Natural killer cell (primary cell): ENCODE results near the gene NOL4L. TPM values are rescaled to one million over a fixed set of nuclear protein-coding genes. Genes with fewer than 3 reads are reported as not detected.

Source experiments
- ATAC-seq, 3 donors: fragments of 150-1000 bp in 2 of 3; fragments of 200-7000 bp in 1 of 3; cut with Tn5 transposase; 1 replicate in 1 of 3; 2 replicates in 2 of 3; pipeline ENCODE4 v1.10.0; 2021; ENCODE audit warnings: mild to moderate bottlenecking in 2 of 3, moderate library complexity in 2 of 3
- DNase-seq, 2 donors: peaks; one replicate each; pipeline versions ENCODE4 v3.0.0 to v3.0.0-alpha.2; 2013 to 2021; ENCODE audit warnings: mixed read lengths in 1 of 2
- H3K27ac ChIP-seq: one replicate; pipeline ENCODE4 v1.5.1; 2013; ENCODE audit warnings: mild to moderate bottlenecking, low read length
- H3K27me3 ChIP-seq: one replicate; pipeline ENCODE4 v1.6.1; 2013; ENCODE audit warnings: low read length; ENCODE audit not compliant: control insufficient read depth, insufficient read depth
- H3K36me3 ChIP-seq: one replicate; pipeline ENCODE4 v1.6.1; 2013; ENCODE audit warnings: low read length; ENCODE audit not compliant: control insufficient read depth, insufficient read depth
- H3K4me1 ChIP-seq: one replicate; pipeline ENCODE4 v1.6.1; 2013; ENCODE audit warnings: low read length; ENCODE audit not compliant: control insufficient read depth, insufficient read depth
- H3K4me3 ChIP-seq: one replicate; pipeline ENCODE4 v1.5.1; 2013; ENCODE audit warnings: low read length
- H3K9me3 ChIP-seq: one replicate; pipeline ENCODE4 v1.6.1; 2013; ENCODE audit warnings: low read length; ENCODE audit not compliant: control insufficient read depth, insufficient read depth
- H3K27ac Mint-ChIP-seq, 2 donors: one replicate each; pipeline ENCODE4 v1.8.0; 2022; ENCODE audit warnings: mild to moderate bottlenecking in 2 of 2, mixed read lengths in 2 of 2, moderate library complexity in 1 of 2
- H3K27me3 Mint-ChIP-seq, 2 donors: one replicate each; pipeline ENCODE4 v1.8.0; 2022; ENCODE audit warnings: low read depth in 2 of 2, mixed read lengths in 2 of 2
- H3K36me3 Mint-ChIP-seq: one replicate; pipeline ENCODE4 v1.8.0; 2022; ENCODE audit warnings: mixed read lengths
- H3K4me1 Mint-ChIP-seq, 2 donors: one replicate each; pipeline ENCODE4 v1.8.0; 2022; ENCODE audit warnings: mixed read lengths in 2 of 2
- H3K4me3 Mint-ChIP-seq: one replicate; pipeline ENCODE4 v1.8.0; 2022; ENCODE audit warnings: mild to moderate bottlenecking, moderate library complexity, mixed read lengths
- H3K9me3 Mint-ChIP-seq, 2 donors: one replicate each; pipeline ENCODE4 v1.8.0; 2022; ENCODE audit warnings: mixed read lengths in 2 of 2
- CTCF ChIP-seq: fragments of 200-600 bp; IDR thresholded peaks from one replicate; pipeline ENCODE4 v1.8.0; 2022; ENCODE audit warnings: antibody characterized with exemption
- WGBS: methylation state at CpG from one replicate; pipeline ENCODE4 v1.1.7; 2013; ENCODE audit warnings: missing lambda C conversion rate; ENCODE audit not compliant: insufficient coverage; 5-methylcytosine and 5-hydroxymethylcytosine counted together
- intact Hi-C: fragments of 100-400 bp; cut with micrococcal nuclease; formaldehyde crosslinking; loops from one replicate; pipeline ENCODE4 v1.14.2; 2022
- total RNA-seq, 4 donors: library from RNA; stranded (reverse); fragments of 120-200 nt in 1 of 4; gene quantifications; one replicate each; pipeline versions ENCODE4 v1.2.3 to v1.2.4, GENCODE V29; 2013 to 2022

The NOL4L gene
- total RNA-seq, 3 donors from 2014 or later (not counting 1 experiment from before 2014, with no cell fraction given): 101 to 136 (median 114) TPM

- DNase-seq (no peak), ATAC-seq (no peak)
- H3K9me3 Mint-ChIP-seq: no peaks in the 10 kb centered on the region
- peaks cover 21% of the 10 kb centered on the region for H3K36me3 Mint-ChIP-seq
- intact Hi-C loops: no loop called here
- no peak overlapping the region for H3K4me3 ChIP-seq
- H3K4me1 ChIP-seq: no peaks in the 10 kb centered on the region
- 95% methylated on average over 6 of the region's 6 CpGs for WGBS
- H3K27ac ChIP-seq: no peak overlapping the region
- H3K27ac Mint-ChIP-seq: no peak overlapping the region
- no peak for TF ChIP-seq CTCF
- no peaks in the 10 kb centered on the region for H3K9me3 ChIP-seq
- H3K4me1 Mint-ChIP-seq: peaks cover 0 to 4% of the 10 kb centered on the region in 2 donors
- H3K27me3 Mint-ChIP-seq: no peaks in the 10 kb centered on the region
- H3K4me3 Mint-ChIP-seq: no peak overlapping the region
- H3K27me3 ChIP-seq: no peaks in the 10 kb centered on the region
- H3K36me3 ChIP-seq: peaks cover 47% of the 10 kb centered on the region
These were observed 157.1 kb downstream of the NOL4L start for GRCh38 chr20:32427996-32428395.

- H3K9me3 Mint-ChIP-seq: no peaks in the 10 kb centered on the region
- intact Hi-C loops: no loop called here
These were observed 163.8 kb downstream of the NOL4L start for GRCh38 chr20:32421290-32421689.

GRCh38 chr20:32418376-32418775 is 166.8 kb downstream of the NOL4L start:
- peak in 2 of 3 donors; percentile 54 to 72 for ATAC-seq
- 100% methylated on average over 2 of the region's 2 CpGs for WGBS
- TF ChIP-seq CTCF: no peak
- Mint-ChIP-seq H3K36me3 (no peaks in the 10 kb centered on the region), H3K9me3 (no peaks in the 10 kb centered on the region), H3K27me3 (no peaks in the 10 kb centered on the region), H3K4me1 (peaks cover 30 to 32% of the 10 kb centered on the region in 2 donors), H3K4me3 (peak overlapping the region; percentile 5), H3K27ac (peak overlapping the region; percentile 11 to 26)
- no peaks in the 10 kb centered on the region for H3K36me3 ChIP-seq
- no peak overlapping the region for H3K27ac ChIP-seq
- no peak overlapping the region for H3K4me3 ChIP-seq
- DNase-seq: no peak
- H3K27me3 ChIP-seq: no peaks in the 10 kb centered on the region
- H3K4me1 ChIP-seq: no peaks in the 10 kb centered on the region
- H3K9me3 ChIP-seq: no peaks in the 10 kb centered on the region
- intact Hi-C loops: no loop called here

More at GRCh38 chr20:32421290-32421689, 163.8 kb downstream of the NOL4L start:
- no peak overlapping the region for H3K4me3 Mint-ChIP-seq
- H3K27ac Mint-ChIP-seq: no peak overlapping the region
- WGBS: no CpG with 5 or more reads among the region's 2 CpGs
- no peak for DNase-seq
- no peaks in the 10 kb centered on the region for H3K36me3 ChIP-seq
- H3K27ac ChIP-seq: no peak overlapping the region
- H3K4me1 ChIP-seq: no peaks in the 10 kb centered on the region
- no peaks in the 10 kb centered on the region for H3K27me3 Mint-ChIP-seq
- H3K27me3 ChIP-seq: no peaks in the 10 kb centered on the region
- TF ChIP-seq CTCF: no peak
- no peaks in the 10 kb centered on the region for H3K36me3 Mint-ChIP-seq
- no peak for ATAC-seq
- H3K4me1 Mint-ChIP-seq: peaks cover 10% of the 10 kb centered on the region in 2 donors
- no peaks in the 10 kb centered on the region for H3K9me3 ChIP-seq
- no peak overlapping the region for H3K4me3 ChIP-seq

GRCh38 chr20:32416206-32416605 is 168.9 kb downstream of the NOL4L start:
- Mint-ChIP-seq H3K27me3 (no peaks in the 10 kb centered on the region), H3K9me3 (no peaks in the 10 kb centered on the region), H3K4me1 (peaks cover 39 to 40% of the 10 kb centered on the region in 2 donors), H3K36me3 (no peaks in the 10 kb centered on the region), H3K4me3 (no peak overlapping the region), H3K27ac (no peak overlapping the region)
- WGBS: 100% methylated on average over 1 of the region's 2 CpGs
- no peak for DNase-seq
- Histone ChIP-seq H3K27ac (no peak overlapping the region), H3K27me3 (no peaks in the 10 kb centered on the region), H3K4me1 (peaks cover 4% of the 10 kb centered on the region), H3K4me3 (no peak overlapping the region), H3K36me3 (peaks cover 2% of the 10 kb centered on the region), H3K9me3 (no peaks in the 10 kb centered on the region)
- TF ChIP-seq CTCF: no peak
- ATAC-seq: no peak
- intact Hi-C loops: no loop called here
